ENCODE measurements around the gene CRADD. TPM values are rescaled to one million over a fixed set of nuclear protein-coding genes. Genes with fewer than 3 reads are reported as not detected.

Gene CRADD
- total RNA-seq, 1 experiment from 2014 or later = 7.6 TPM

GRCh38 chr12:93938931-93939330 is 261.8 kb downstream of the CRADD start:
- Mint-ChIP-seq H3K9me3 (peaks cover 8 to 24% of the 10 kb centered on the region in 2 experiments), H3K27me3 (ENCODE audit: low read depth) (peaks cover 1% of the 10 kb centered on the region), H3K4me3 (no peak overlapping the region), H3K36me3 (ENCODE audit: insufficient read depth in 1 of 3, low read depth in 3 of 3) (peaks cover 7 to 11% (median 8%) of the 10 kb centered on the region in 3 experiments), H3K27ac (no peak overlapping the region), H3K4me1 (peaks cover 12 to 15% of the 10 kb centered on the region in 2 experiments)
- Histone ChIP-seq H4K91ac (ENCODE audit: insufficient read length, low read depth, low read length) (no peak overlapping the region), H3K4me1 (ENCODE audit: insufficient read depth, low read length) (no peaks in the 10 kb centered on the region; the same call in 1 of the 2 replicates), H3K4me2 (ENCODE audit: insufficient read depth, insufficient read length, low read length) (no peak overlapping the region), H3K27me3 (ENCODE audit: insufficient read depth, low read length) (no peaks in the 10 kb centered on the region), H2BK120ac (ENCODE audit: low read depth, low read length, poor library complexity, severe bottlenecking) (no peak overlapping the region), H2AFZ (ENCODE audit: low read length) (no peak overlapping the region), H2AK5ac (ENCODE audit: insufficient read length, low read length) (no peak overlapping the region), H3K23ac (ENCODE audit: insufficient read length, low read depth, low read length) (no peak overlapping the region), H3K79me1 (ENCODE audit: insufficient read depth, low read depth, low read length, poor library complexity, severe bottlenecking) (no peaks in the 10 kb centered on the region), H3K14ac (ENCODE audit: insufficient read depth, low read length) (no peak overlapping the region), H3K9ac (ENCODE audit: extremely low read depth, insufficient read length, low read length) (no peak overlapping the region), H2BK15ac (ENCODE audit: low read depth, low read length) (no peak overlapping the region), H3T11ph (ENCODE audit: low read length) (no peak overlapping the region), H4K20me1 (ENCODE audit: control insufficient read depth, insufficient read depth, insufficient read length) (no peaks in the 10 kb centered on the region), H4K8ac (replicated peaks; ENCODE audit: insufficient read length, low read depth, low read length) (no peak overlapping the region), H3K4ac (ENCODE audit: low read depth, low read length) (no peak overlapping the region), H3K18ac (ENCODE audit: insufficient read length, low read depth, low read length) (no peak overlapping the region), H2BK5ac (ENCODE audit: insufficient read length, low read length) (no peak overlapping the region), H3K27ac (ENCODE audit: insufficient read length, low read depth, low read length) (no peak overlapping the region), H3K9me3 (ENCODE audit: control insufficient read depth, low read depth, low read length) (peaks cover 22% of the 10 kb centered on the region), H3K23me2 (ENCODE audit: insufficient read length, low read depth, low read length, poor library complexity, severe bottlenecking) (no peaks in the 10 kb centered on the region), H4K5ac (ENCODE audit: insufficient read length, low read depth, low read length) (no peak overlapping the region), H3K79me2 (ENCODE audit: insufficient read depth, low read length) (no peaks in the 10 kb centered on the region), H3K56ac (ENCODE audit: insufficient read length, low read depth, low read length) (no peak overlapping the region), H2BK20ac (ENCODE audit: low read depth, low read length, poor library complexity, severe bottlenecking) (no peak overlapping the region), H2BK12ac (ENCODE audit: insufficient read length, low read depth, low read length) (no peak overlapping the region)
- TF ChIP-seq CTCF (conservative IDR thresholded peaks at IDR 0.05) = no peak
- no peak for DNase-seq
- no CpG with 5 or more reads among the region's 2 CpGs for WGBS (ENCODE audit: extremely low coverage, insufficient read length, low lambda C conversion rate)

All from H9 (cell line).